Endodermal cell (in vitro differentiated cells): ENCODE data around the gene TP73. TPM values are rescaled to one million over a fixed set of nuclear protein-coding genes. Genes with fewer than 3 reads are reported as not detected.
A peak's percentile ranks its signal among the peaks of the same experiment; 100 is the strongest.

Experiments
- DNase-seq: peaks from one replicate; pipeline ENCODE4 v3.0.0-alpha.2; 2017
- H3K27ac ChIP-seq: 2 replicates; pipeline ENCODE4 v1.5.1; 2013; ENCODE audit warnings: mild to moderate bottlenecking, low read depth, low read length, moderate library complexity
- H3K27me3 ChIP-seq: 2 replicates; pipeline ENCODE4 v1.6.1; 2013; ENCODE audit warnings: mild to moderate bottlenecking, low read length, moderate library complexity; ENCODE audit not compliant: insufficient read depth, control insufficient read depth, poor library complexity, severe bottlenecking
- H3K36me3 ChIP-seq: 2 replicates; pipeline ENCODE4 v1.7.0; 2013; ENCODE audit warnings: mild to moderate bottlenecking, low read length, moderate library complexity; ENCODE audit not compliant: control insufficient read depth, insufficient read depth
- H3K4me1 ChIP-seq: one replicate; pipeline ENCODE4 v1.7.0; 2013; ENCODE audit warnings: low read length; ENCODE audit not compliant: control insufficient read depth, insufficient read depth
- H3K4me3 ChIP-seq: 2 replicates; pipeline ENCODE4 v1.5.1; 2013; ENCODE audit warnings: mild to moderate bottlenecking, low read length, moderate library complexity
- H3K9ac ChIP-seq: 2 replicates; pipeline ENCODE4 v1.6.1; 2013; ENCODE audit warnings: mild to moderate bottlenecking, low read length, moderate library complexity; ENCODE audit not compliant: poor library complexity, severe bottlenecking; ENCODE audit errors: extremely low read depth
- H3K9me3 ChIP-seq: 2 replicates; pipeline ENCODE4 v1.6.1; 2013; ENCODE audit warnings: mild to moderate bottlenecking, low read length, moderate library complexity; ENCODE audit not compliant: control insufficient read depth
- H3K27ac Mint-ChIP-seq: 2 replicates; pipeline ENCODE4 v1.8.0; 2020; ENCODE audit warnings: mixed read lengths
- H3K27me3 Mint-ChIP-seq: 2 replicates; pipeline ENCODE4 v1.8.0; 2021; ENCODE audit warnings: mild to moderate bottlenecking, mixed read lengths; ENCODE audit not compliant: insufficient read depth
- H3K36me3 Mint-ChIP-seq: 2 replicates; pipeline ENCODE4 v1.8.0; 2020; ENCODE audit warnings: low read depth, mixed read lengths
- H3K4me1 Mint-ChIP-seq: 2 replicates; pipeline ENCODE4 v1.8.0; 2020; ENCODE audit warnings: mixed read lengths
- H3K4me3 Mint-ChIP-seq: 2 replicates; pipeline ENCODE4 v1.8.0; 2020; ENCODE audit warnings: mild to moderate bottlenecking, moderate library complexity, mixed read lengths
- H3K9me3 Mint-ChIP-seq: 2 replicates; pipeline ENCODE4 v1.8.0; 2020; ENCODE audit warnings: mild to moderate bottlenecking, mixed read lengths
- WGBS, 2 experiments: methylation state at CpG; one replicate each; pipeline versions ENCODE4 v1.1.5 to v1.1.7; 2013; ENCODE audit warnings: missing lambda C conversion rate in 2 of 2, mixed read lengths in 1 of 2; ENCODE audit not compliant: insufficient coverage in 1 of 2, insufficient read length in 1 of 2; 5-methylcytosine and 5-hydroxymethylcytosine counted together
- total RNA-seq, 2 donors: library from RNA; stranded (reverse); fragmentation: NEBNext Ultra II Directional in 1 of 2; extraction: Animal tissue kit (Norgen Biotek cat#: 25700) in 1 of 2; gene quantifications; 2 replicates in 1 of 2; 3 replicates in 1 of 2; pipeline ENCODE4 v1.2.1, GENCODE V29; 2021
- TF ChIP-seq, protein P1 (sequence below): fragments of 200-600 bp; sonication (generic); conservative IDR thresholded peaks from 2 replicates; pipeline ENCODE4 v1.5.0; 2021; ENCODE audit warnings: antibody characterized with exemption, mild to moderate bottlenecking

The TP73 gene
- total RNA-seq, 2 donors from 2014 or later: 3.4 to 3.5 TPM

DNA sequence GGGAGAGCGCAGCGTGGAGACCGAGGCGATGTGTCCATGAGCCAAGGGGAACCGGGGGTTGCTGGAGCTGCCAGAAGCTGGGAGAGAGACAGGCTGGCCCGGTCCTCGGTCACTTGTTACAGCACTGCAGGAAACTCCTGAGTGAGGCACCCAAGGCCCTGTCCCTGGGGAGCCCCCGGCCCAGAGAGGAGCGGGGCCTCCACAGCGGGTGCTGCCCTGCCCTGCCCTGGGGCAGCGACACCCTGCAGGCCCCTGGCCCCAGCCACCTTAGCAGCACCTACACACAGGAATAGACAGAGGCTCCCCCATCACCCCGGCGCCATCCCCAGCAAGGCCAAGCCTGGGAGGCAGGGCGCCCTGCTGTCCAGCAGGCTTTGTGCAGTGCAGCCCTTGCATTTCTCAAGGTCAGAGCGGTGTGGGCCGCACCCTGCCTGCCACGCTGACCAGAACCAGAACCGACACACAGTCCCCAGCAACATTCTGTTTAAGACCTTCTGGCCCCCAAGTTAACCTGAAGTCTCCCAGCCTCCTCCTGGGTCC, 34.4 kb upstream of the TP73 start:
- Histone ChIP-seq H3K27ac (no peak overlapping the region), H3K36me3 (peaks cover 5% of the 10 kb centered on the region), H3K4me3 (no peak overlapping the region), H3K4me1 (peaks cover 26% of the 10 kb centered on the region), H3K9ac (no peak overlapping the region), H3K27me3 (no peaks in the 10 kb centered on the region), H3K9me3 (no peaks in the 10 kb centered on the region)
- no peaks in the 10 kb centered on the region for H3K36me3 Mint-ChIP-seq
- 86 to 93% methylated on average over 10 to 17 of the region's 18 CpGs for WGBS, 2 experiments
- H3K27ac Mint-ChIP-seq: no peak overlapping the region
- DNase-seq: no peak
- no peaks in the 10 kb centered on the region for H3K9me3 Mint-ChIP-seq
- H3K4me3 Mint-ChIP-seq: no peak overlapping the region
- peaks cover 2% of the 10 kb centered on the region for H3K27me3 Mint-ChIP-seq
- peaks cover 30% of the 10 kb centered on the region for H3K4me1 Mint-ChIP-seq
- TF ChIP-seq, protein P1, sequence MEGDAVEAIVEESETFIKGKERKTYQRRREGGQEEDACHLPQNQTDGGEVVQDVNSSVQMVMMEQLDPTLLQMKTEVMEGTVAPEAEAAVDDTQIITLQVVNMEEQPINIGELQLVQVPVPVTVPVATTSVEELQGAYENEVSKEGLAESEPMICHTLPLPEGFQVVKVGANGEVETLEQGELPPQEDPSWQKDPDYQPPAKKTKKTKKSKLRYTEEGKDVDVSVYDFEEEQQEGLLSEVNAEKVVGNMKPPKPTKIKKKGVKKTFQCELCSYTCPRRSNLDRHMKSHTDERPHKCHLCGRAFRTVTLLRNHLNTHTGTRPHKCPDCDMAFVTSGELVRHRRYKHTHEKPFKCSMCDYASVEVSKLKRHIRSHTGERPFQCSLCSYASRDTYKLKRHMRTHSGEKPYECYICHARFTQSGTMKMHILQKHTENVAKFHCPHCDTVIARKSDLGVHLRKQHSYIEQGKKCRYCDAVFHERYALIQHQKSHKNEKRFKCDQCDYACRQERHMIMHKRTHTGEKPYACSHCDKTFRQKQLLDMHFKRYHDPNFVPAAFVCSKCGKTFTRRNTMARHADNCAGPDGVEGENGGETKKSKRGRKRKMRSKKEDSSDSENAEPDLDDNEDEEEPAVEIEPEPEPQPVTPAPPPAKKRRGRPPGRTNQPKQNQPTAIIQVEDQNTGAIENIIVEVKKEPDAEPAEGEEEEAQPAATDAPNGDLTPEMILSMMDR: no peak

DNA sequence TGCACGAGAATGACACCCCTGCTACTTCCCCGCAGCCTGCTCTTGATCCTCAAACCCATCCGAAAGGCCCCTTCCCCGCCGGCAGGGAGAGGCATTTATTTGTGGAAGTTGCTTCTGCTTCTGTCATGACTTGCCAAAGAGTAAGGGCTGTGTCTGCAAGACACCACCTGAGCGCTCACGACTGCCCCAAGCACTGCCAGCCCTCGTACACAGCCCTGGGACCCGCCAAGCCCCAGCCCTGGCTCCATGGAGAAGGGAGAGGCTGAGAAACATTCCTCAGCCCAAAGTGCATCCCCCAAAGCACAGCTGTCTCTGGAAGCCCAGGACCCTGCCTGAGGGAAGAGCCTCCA, 33.8 kb upstream of the TP73 start:
- Histone ChIP-seq H3K27ac (no peak overlapping the region), H3K9me3 (no peaks in the 10 kb centered on the region), H3K4me3 (no peak overlapping the region), H3K36me3 (peaks cover 5% of the 10 kb centered on the region), H3K9ac (no peak overlapping the region), H3K27me3 (no peaks in the 10 kb centered on the region), H3K4me1 (peaks cover 24% of the 10 kb centered on the region)
- Mint-ChIP-seq H3K27me3 (no peaks in the 10 kb centered on the region), H3K9me3 (no peaks in the 10 kb centered on the region), H3K27ac (no peak overlapping the region), H3K36me3 (no peaks in the 10 kb centered on the region), H3K4me3 (no peak overlapping the region), H3K4me1 (peaks cover 24% of the 10 kb centered on the region)
- 90% methylated on average over 9 of the region's 9 CpGs for WGBS, 2 experiments
- DNase-seq: peak; percentile 70
- TF ChIP-seq, protein P1: no peak

- H3K4me1 ChIP-seq: peaks cover 18% of the 10 kb centered on the region
- DNase-seq: peak; percentile 91
- Mint-ChIP-seq H3K27ac (peak overlapping the region; percentile 69), H3K4me1 (peaks cover 23% of the 10 kb centered on the region), H3K4me3 (no peak overlapping the region), H3K9me3 (no peaks in the 10 kb centered on the region), H3K36me3 (no peaks in the 10 kb centered on the region), H3K27me3 (no peaks in the 10 kb centered on the region)
- H3K4me3 ChIP-seq: no peak overlapping the region
- 34% methylated on average over 12 to 21 of the region's 21 CpGs for WGBS, 2 experiments
- no peaks in the 10 kb centered on the region for H3K27me3 ChIP-seq
- peaks cover 5% of the 10 kb centered on the region for H3K36me3 ChIP-seq
- TF ChIP-seq, protein P1: peak; percentile 92
- H3K9me3 ChIP-seq: no peaks in the 10 kb centered on the region
- H3K27ac ChIP-seq: no peak overlapping the region
- no peak overlapping the region for H3K9ac ChIP-seq
Observed at GRCh38 chr1:3618881-3619671, 33.2 kb upstream of the TP73 start.
